NCI-H526 (cell line): ENCODE results near the gene TM9SF3.
A peak's percentile ranks its signal among the peaks of the same experiment; 100 is the strongest.
"Not testable (repeated sequence)": the region's sequence is repeated elsewhere in the genome, so short reads cannot be mapped to it uniquely, and the experiment has no call there.

Experiments
- DNase-seq, 2 experiments: peaks; one replicate each; lab custom pipeline; 2025; lab: John Stamatoyannopoulos, UW

Gene TM9SF3

DNA sequence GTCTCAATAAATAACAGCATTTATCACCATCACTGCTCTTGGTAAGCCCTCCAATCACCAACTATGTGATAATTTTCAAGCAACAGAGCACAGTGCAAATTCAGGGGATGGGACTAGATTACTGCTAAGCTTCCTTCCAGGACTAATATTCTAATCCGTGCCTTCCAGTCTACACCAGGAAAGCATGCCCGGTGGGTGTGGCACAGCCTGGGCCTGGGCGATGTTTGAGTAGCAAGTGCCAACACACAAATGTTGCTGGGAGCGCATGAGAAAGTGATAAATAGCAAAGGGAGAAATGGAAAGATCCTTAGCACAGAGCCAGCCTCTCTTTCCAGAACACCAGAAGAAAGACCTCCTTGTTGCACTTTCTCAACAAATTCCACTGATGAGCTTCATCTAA is 13.5 kb upstream of the TM9SF3 start:
- no peak for DNase-seq

GRCh38 chr10:96598846-96599245 is 12.0 kb upstream of the TM9SF3 start:
- DNase-seq, result no peak

GRCh38 chr10:96596422-96597407 is 9.9 kb upstream of the TM9SF3 start:
- no peak for DNase-seq

- DNase-seq, result no peak
Measured at GRCh38 chr10:96595741-96596140, 8.9 kb upstream of the TM9SF3 start.

- DNase-seq, result no peak
Measured at GRCh38 chr10:96591946-96592345, 5.1 kb upstream of the TM9SF3 start.

DNA sequence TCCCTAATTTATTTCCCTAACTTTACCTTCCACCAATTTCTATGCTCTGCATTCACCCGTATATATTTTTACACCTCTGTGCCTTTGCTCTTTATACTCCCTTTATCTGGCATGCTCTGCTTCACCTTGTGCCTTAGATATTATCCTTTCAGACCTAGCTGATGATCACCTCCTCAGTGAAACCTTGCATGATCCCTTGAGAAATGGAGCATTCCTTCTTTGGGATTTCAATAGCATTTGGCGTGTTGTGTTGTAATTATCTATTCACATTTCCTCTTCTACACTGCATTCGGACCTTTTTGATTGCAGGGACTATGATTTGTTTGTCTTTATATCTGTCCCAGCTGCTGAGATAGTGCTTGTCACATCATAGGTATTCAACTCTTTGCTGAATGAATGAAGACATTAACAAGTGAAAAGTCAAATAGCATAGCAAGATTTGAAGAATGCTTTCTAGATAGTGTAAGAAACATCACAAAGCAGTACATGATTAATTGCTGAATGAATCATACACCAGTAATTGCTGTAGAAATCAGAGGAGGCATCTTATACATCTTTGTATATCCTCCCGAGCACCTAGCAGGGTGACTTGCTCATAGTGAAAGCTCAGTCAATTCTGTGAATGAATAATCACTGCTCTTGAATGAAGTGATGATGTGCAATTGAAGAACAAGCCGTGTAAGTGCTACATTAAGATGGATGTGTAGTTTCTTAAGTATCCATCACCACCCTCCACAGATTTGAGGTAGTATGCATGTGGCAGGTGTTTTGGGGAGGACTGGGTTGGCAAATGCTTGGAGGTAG is 2.0 kb upstream of the TM9SF3 start:
- DNase-seq, result no peak

DNA sequence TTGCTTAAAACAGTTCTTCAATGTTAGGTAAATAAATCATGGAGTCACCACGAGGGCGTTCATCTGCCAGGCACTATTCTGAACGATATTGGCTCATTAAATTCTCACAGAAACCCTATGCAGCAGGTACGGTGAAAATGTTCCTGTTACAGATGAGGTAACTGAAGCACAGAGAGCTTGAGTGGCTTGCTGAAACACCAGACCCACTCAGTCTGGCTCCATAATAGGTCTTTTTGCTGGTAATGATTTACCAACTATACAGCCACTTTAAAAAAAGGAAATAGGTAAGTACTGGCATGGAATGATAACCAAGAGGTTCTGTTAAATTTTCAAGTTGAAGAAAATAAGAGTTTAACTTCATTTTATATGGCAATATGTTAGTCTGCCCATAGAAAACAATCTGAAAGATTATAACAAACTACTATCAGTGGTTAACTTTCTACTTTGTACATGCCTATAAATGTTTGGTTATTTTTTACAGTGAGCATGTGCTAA is 1.3 kb upstream of the TM9SF3 start:
- DNase-seq, result peak; percentile 4 to 15

DNA sequence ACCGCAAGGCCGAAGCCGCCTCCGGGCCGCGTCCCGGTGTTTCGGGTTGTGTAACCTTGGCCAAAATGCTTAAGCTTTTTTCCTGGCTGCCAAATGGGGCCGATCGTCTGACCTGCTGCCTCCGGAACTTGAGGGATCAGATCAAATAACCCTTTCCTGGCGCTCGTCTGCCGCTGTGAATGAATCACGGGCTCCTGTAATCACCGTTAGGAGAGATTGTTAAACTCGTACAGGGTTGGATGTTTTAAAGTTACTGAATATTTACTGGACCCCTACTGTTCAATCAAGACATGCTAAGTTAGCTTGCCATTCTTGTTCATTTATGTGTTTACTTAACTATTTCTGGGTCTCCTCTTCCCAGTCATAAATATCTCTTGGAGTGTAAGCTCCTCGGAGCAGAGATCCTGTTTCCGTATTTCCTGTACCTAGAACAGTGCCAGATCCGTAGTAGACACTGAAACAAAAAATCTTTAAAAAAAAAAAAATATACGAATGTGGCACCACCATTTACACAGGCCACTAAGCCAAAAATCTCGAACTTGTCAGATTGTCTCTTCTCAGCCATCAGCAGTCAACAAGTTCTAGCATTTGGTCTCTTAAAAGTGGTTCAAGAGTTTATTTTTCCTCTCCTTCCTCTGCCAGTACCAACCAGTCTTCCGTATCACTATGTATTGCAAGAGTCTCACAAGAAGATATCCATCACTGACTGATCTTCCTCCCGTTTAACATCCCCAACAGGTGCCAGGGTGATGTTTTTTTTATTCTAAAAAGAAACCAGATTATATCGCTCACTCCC is 650 bp upstream of the TM9SF3 start:
- peak; percentile 31 to 79 for DNase-seq

DNA sequence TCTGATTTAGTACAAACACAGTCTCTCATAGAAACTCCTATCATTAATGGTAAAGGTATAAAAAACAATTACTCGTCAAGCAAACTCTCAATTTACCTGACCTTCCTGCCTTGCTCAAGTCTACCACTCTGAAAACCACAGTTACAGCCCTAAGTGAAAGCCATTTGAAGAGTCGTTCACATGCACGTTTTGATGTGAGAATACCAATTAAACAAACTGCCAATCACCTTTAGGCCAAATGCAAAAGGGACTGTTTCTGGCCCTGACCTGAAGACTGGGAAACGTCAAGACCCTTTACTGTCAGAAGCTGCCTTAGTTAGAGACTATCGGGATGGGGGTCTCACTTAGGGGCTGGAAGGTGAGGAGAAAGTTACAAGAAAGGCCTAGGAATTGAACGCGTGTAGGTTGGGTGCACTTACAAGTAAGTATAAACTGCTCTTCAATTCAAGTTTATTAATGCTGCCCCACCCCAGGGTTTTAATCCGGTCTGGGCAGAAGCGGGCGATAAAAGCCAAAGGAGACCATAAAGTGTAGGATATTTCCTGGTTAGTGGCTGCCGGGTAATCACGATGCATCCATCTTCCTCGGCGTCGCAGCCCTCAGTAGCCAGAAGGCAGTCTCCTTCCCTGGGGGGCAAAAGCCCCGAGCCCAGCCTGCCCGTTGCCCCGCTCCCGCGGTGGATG is 935 bp downstream of the TM9SF3 start:
- DNase-seq, result peak in 1 of 2 experiments; percentile 38

DNA sequence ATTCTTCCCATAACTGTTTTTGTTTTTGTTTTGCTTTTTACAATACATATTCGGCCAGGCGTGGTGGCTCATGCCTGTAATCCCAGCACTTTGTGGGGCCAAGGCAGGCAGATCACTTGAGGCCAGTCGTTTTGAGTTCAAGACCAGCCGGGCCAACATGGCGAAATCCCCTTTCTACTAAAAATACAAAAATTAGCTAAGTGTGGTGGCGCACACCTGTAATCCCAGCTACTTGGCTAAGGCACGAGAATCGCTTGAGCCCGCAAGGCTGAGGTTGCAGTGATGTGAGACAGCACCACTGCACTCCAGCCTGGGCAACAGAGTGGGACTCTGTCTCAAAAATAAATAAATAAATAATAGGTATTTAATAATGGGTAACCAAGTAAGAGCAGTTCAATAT is 2.3 kb downstream of the TM9SF3 start:
- no peak for DNase-seq

DNA sequence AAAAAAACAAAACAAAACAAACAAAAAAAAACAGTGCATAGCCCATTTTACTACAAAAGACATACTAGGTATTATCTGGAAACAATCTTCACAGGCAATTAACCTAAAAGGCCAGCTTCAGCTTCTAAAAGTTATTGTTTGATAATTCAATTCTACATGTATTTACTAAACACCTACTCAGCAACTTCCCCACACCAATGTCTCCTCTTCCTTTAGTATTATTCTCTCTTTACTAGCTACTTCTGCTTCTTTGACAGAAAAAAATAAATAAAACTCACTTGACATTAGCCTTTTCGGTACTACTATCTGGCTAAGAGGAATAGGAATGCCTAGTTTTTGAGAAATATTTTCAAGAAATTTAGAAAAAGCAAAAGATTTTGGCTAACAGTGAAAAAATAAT is 2.8 kb downstream of the TM9SF3 start:
- no peak for DNase-seq

DNA sequence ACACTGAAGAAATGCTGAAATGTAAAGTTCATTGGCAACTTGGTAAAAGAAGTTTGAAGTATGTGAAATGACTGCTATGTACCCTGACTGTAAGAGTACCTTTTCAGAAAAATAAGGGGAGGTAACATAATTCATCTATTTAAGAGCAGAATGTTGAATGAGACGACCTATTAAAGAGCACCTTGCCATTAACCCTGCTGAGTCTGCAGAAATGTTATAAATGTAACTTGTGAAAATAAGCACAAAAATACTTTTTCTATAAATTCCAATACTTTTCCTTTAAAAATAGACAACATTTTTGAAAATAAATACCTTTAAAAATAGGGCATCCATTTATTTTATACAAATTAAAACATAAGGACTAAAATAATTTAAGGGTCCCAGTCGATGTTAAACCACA is 7.7 kb downstream of the TM9SF3 start:
- no peak for DNase-seq

DNA sequence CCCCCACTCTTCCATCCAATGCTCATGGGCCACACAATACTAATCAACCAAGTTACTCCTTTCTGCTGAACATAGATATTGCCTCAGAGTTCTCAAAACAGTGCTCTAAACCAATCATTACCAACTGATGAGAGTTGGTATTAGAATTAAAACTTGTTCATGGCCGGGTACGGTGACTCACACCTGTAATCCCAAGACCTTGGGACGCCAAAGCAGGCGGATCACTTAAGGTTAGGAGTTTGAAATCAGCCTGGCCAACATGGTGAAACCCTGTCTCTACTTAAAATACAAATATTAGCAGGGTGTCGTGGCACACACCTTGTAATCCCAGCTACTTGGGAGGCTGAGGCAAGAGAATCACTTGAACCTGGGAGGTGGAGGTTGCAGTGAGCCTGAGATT is 8.2 kb downstream of the TM9SF3 start:
- DNase-seq, result no peak

DNA sequence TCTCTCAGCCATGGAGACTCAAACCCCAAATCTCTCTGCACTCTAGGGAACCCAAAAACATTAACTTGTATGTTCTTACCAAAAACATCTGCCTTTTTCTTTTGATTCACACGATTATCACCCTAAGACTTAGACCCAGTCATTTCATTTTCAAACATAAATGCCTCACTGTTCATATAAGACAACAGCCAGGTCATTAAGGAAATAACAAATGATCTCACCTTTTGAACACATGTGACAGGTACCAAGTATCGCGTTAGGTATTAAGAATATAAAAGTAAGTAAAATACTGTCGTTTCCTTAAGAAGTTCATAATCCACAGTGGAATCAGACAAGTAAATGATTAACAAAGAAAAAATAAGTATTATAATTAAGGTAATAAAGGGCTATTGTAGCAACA is 8.8 kb downstream of the TM9SF3 start:
- no peak for DNase-seq

DNA sequence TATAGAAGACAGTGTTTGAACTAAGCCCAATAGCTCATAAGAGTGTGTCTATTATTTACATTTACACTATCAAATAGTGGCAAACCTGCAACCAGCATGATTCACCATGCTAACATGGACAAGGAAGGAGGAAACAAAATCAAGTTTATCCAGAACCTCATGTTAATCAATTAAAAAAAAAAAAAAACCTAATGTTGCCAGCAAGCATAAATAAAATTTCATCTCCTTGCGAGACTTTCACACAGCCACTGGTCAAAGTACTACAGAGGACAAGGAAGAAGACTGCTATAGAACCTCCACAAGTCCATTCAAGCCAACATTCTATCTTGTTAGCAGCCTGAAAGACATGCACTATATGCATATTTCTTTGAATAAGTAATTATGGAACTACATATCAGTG is 9.7 kb downstream of the TM9SF3 start:
- DNase-seq, result no peak

GRCh38 chr10:96576277-96576980 is 10.4 kb downstream of the TM9SF3 start:
- no peak for DNase-seq

- not testable (repeated sequence) for DNase-seq
Measured at GRCh38 chr10:96574564-96574963, 12.2 kb downstream of the TM9SF3 start.

- DNase-seq, result no peak
Measured at GRCh38 chr10:96573036-96573435, 13.8 kb downstream of the TM9SF3 start.

GRCh38 chr10:96570983-96571964 is 15.5 kb downstream of the TM9SF3 start:
- DNase-seq, result no peak

DNA sequence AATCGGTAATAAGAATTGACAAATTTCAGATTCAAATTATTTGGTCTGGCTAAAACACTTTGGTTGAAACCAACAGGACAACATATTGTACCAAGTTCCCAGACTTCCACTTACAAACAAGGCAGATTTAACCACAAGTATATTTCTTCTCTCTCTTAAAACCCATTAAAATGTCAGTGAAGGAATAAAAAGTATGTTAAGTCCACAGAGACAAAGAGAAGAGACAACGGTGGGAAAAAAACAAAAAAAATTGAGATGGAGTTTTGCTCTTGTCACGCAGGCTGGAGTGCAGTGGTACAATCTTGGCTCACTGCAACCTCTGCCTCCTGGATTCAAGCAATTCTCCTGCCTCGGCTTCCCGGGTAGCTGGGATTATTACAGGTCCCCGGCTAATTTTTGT is 16.3 kb downstream of the TM9SF3 start:
- no peak for DNase-seq
